Endothelial cell of umbilical vein (primary cell): Measurements from ENCODE around the gene PPP2R3B. TPM values are rescaled to one million over a fixed set of nuclear protein-coding genes. Genes with fewer than 3 reads are reported as not detected.

Source experiments
- BruUV-seq: library from RNA; stranded (reverse); fragments of 400-500 nt; replicated peaks from 2 replicates; lab custom pipeline; 2021; lab: Mats Ljungman, UMichigan
- CTCF ChIA-PET: fragments of 300-600, 350-600 bp; sonication (Branson Sonifier 250); formaldehyde crosslinking; loops from one replicate; lab custom pipeline; 2021; ENCODE audit warnings: antibody characterized with exemption, inconsistent platforms; lab: Charles Lee
- POLR2A ChIA-PET: fragments of 300-600, 350-600 bp; sonication (Branson Sonifier 250); formaldehyde crosslinking; loops from one replicate; lab custom pipeline; 2021; ENCODE audit warnings: antibody characterized with exemption, inconsistent platforms; lab: Charles Lee
- DNase-seq: peaks from one replicate; pipeline ENCODE4 v3.0.0-alpha.2; 2011; ENCODE audit warnings: low read depth, low spot score
- FAIRE-seq: peaks from 2 replicates; lab custom pipeline; 2011; peaks lifted over from hg19 to GRCh38; lab: Jason Lieb, UNC
- H2AFZ ChIP-seq: 2 replicates; pipeline ENCODE4 v1.6.0; 2012; ENCODE audit warnings: low read depth, low read length, control low read depth, inconsistent platforms
- H3K27ac ChIP-seq: 2 replicates; pipeline ENCODE4 v1.5.1; 2011; ENCODE audit warnings: low read depth, mild to moderate bottlenecking, control low read depth, low read length, moderate library complexity; ENCODE audit not compliant: insufficient read depth
- H3K27me3 ChIP-seq, 2 experiments: 2 replicates each; pipeline versions ENCODE4 v1.6.0 to v1.6.1; 2011; ENCODE audit warnings: low read length in 2 of 2, mixed read lengths in 1 of 2; ENCODE audit not compliant: control insufficient read depth in 2 of 2, insufficient read depth in 2 of 2
- H3K36me3 ChIP-seq, 2 experiments: 2 replicates in 1 of 2; 3 replicates in 1 of 2; pipeline ENCODE4 v1.5.1; 2011; ENCODE audit warnings: low read length in 2 of 2, mild to moderate bottlenecking in 1 of 2, moderate library complexity in 1 of 2; ENCODE audit not compliant: control insufficient read depth in 2 of 2, insufficient read depth in 2 of 2; ENCODE audit errors: extremely low read depth in 1 of 2
- H3K4me1 ChIP-seq: 3 replicates; pipeline ENCODE4 v1.5.1; 2011; ENCODE audit warnings: mild to moderate bottlenecking, low read length; ENCODE audit not compliant: control insufficient read depth, insufficient read depth; ENCODE audit errors: extremely low read depth
- H3K4me2 ChIP-seq: 2 replicates; pipeline ENCODE4 v1.6.1; 2011; ENCODE audit warnings: low read length, control low read depth, mixed read lengths; ENCODE audit not compliant: insufficient read depth
- H3K4me3 ChIP-seq, 3 experiments: fragments of 200-600 bp in 1 of 3; sonication (generic), shearing (Covaris generic) in 1 of 3; replicated peaks in 1 of 3; 2 replicates each; pipeline ENCODE4 v1.5.1; 2011 to 2016; ENCODE audit warnings: control low read depth in 3 of 3, low read length in 3 of 3, mild to moderate bottlenecking in 2 of 3, inconsistent platforms in 1 of 3, low read depth in 1 of 3, moderate library complexity in 1 of 3; ENCODE audit not compliant: insufficient read depth in 1 of 3
- H3K79me2 ChIP-seq: 2 replicates; pipeline ENCODE4 v1.6.0; 2012; ENCODE audit warnings: low read length, inconsistent platforms; ENCODE audit not compliant: control insufficient read depth, insufficient read depth
- H3K9ac ChIP-seq: replicated peaks from 2 replicates; pipeline ENCODE3; 2011; ENCODE audit warnings: low read length, control low read depth; ENCODE audit not compliant: insufficient read depth; ENCODE audit errors: extremely low read depth
- H3K9me1 ChIP-seq: replicated peaks from 3 replicates; pipeline ENCODE4 v1.6.0; 2011; ENCODE audit warnings: mild to moderate bottlenecking, low read length; ENCODE audit not compliant: control insufficient read depth, insufficient read depth; ENCODE audit errors: extremely low read depth
- H3K9me3 ChIP-seq: replicated peaks from 2 replicates; pipeline ENCODE4 v1.5.1; 2012; ENCODE audit warnings: low read length, inconsistent platforms; ENCODE audit not compliant: control insufficient read depth, insufficient read depth
- H4K20me1 ChIP-seq: replicated peaks from 2 replicates; pipeline ENCODE3; 2011; ENCODE audit warnings: mild to moderate bottlenecking, low read length; ENCODE audit not compliant: control insufficient read depth, insufficient read depth; ENCODE audit errors: extremely low read depth
- CTCF ChIP-seq, 2 donors: IDR thresholded peaks; 1 replicate in 1 of 2; 2 replicates in 1 of 2; pipeline ENCODE4 v1.5.1; 2011; ENCODE audit warnings: low read length in 2 of 2, mild to moderate bottlenecking in 2 of 2, moderate library complexity in 2 of 2, control low read depth in 1 of 2, inconsistent platforms in 1 of 2, low read depth in 1 of 2; ENCODE audit not compliant: insufficient read depth in 1 of 2; ENCODE audit errors: extremely low read depth in 1 of 2
- EZH2 ChIP-seq: IDR thresholded peaks from 2 replicates; pipeline ENCODE4 v1.6.1; 2012; ENCODE audit warnings: borderline replicate concordance, low read depth, mild to moderate bottlenecking, moderate library complexity, low read length, inconsistent platforms; ENCODE audit not compliant: severe bottlenecking
- FOS ChIP-seq: IDR thresholded peaks from 2 replicates; pipeline ENCODE4 v1.6.1; 2011; ENCODE audit warnings: mild to moderate bottlenecking, low read length, moderate library complexity, borderline replicate concordance; ENCODE audit not compliant: insufficient read depth
- GATA2 ChIP-seq: IDR thresholded peaks from 2 replicates; pipeline ENCODE4 v1.7.0; 2011; ENCODE audit warnings: low read depth, mild to moderate bottlenecking, moderate library complexity, mixed read lengths, low read length; ENCODE audit not compliant: insufficient read length, insufficient read depth
- JUN ChIP-seq: IDR thresholded peaks from 2 replicates; pipeline ENCODE4 v1.6.1; 2011; ENCODE audit warnings: borderline replicate concordance, low read depth; ENCODE audit not compliant: insufficient read length, insufficient read depth
- MYC ChIP-seq: IDR thresholded peaks from one replicate; pipeline ENCODE4 v1.6.1; 2011; ENCODE audit warnings: mild to moderate bottlenecking, low read depth, low read length
- POLR2A ChIP-seq: IDR thresholded peaks from 2 replicates; pipeline ENCODE4 v1.6.1; 2012; ENCODE audit warnings: low read depth, mild to moderate bottlenecking, control low read depth, low read length
- POLR2AphosphoS5 ChIP-seq: IDR thresholded peaks from 2 replicates; pipeline ENCODE4 v1.6.1; 2012; ENCODE audit warnings: low read depth, mild to moderate bottlenecking, control low read depth, low read length, moderate library complexity; ENCODE audit not compliant: insufficient read depth
- dilution Hi-C: fragments of 300-500 bp; cut with MboI; formaldehyde crosslinking; loops from one replicate; pipeline ENCODE4 v1.15.0; 2019; ENCODE audit warnings: low sequenced_read_pairs; ENCODE audit not compliant: extremely low pct_ligation_motif_present
- intact Hi-C: fragments of 100-400 bp; cut with micrococcal nuclease; formaldehyde crosslinking; loops from one replicate; pipeline ENCODE4 v1.10.0; 2022
- polyA plus RNA-seq, 4 experiments: library from polyadenylated mRNA; depleted of rRNA in 3 of 4; stranded (reverse) in 3 of 4; unstranded in 1 of 4; fragments of >200 nt; gene quantifications; 2 replicates each; pipeline versions ENCODE4 v1.2.1 to v1.2.3, GENCODE V29; 2011 to 2012; ENCODE audit warnings: missing spikeins in 1 of 4
- total RNA-seq: library from RNA; stranded (reverse); gene quantifications from 2 replicates; pipeline ENCODE4 v1.2.3, GENCODE V29; 2021
- TF ChIP-seq, protein P1 (sequence below): IDR thresholded peaks from 2 replicates; pipeline ENCODE4 v1.6.1; 2011; ENCODE audit not compliant: insufficient read depth, insufficient read length

Gene PPP2R3B
- total and polyA plus RNA-seq, 2 donors (not counting 3 experiments of a cell fraction or from before 2014, with no cell fraction given) = 19.1 to 33.6 TPM

DNA sequence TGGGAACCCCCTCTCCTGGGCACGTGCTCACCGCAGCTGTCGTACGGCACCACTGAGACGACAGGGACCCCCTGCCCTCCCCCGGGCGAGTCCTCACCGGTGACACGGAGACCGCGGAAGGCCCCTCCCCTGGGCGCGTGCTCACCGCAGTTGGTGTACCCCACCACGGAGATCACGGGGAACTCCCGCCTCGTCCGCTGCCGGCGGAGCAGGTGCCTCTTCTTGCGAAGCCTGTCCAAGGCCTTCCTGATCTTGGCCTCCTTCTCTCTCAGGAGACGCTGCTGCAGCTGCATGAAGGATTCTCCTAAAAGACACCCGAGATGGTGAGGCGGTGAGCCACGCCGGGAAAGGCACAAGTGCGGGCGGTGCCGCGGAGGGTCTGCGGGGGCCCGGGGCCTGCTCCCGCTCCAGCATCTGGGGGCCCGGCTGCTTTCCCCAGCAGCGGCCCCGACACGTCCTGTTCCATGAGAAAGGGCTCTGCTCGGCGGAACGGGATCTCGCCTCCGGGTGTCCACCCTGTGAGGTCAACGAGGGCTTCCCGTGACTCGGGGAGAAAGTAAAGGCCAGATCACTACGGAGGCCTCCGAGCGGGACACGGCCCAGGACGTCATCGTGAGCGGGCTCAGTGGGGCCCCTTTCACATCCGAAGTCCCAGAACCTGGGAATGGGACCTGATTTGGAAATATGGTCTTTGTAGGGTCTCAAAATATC, 73.9 kb downstream of the PPP2R3B start:
- dilution Hi-C loops (no loop called here), intact Hi-C loops (no loop called here)
- Histone ChIP-seq H3K4me1 (no peaks in the 10 kb centered on the region), H3K4me3 (no peak overlapping the region), H3K27ac (no peak overlapping the region), H3K79me2 (peaks cover 12% of the 10 kb centered on the region), H3K9me3 (no peaks in the 10 kb centered on the region), H3K27me3 (no peaks in the 10 kb centered on the region), H4K20me1 (no peaks in the 10 kb centered on the region), H3K4me2 (no peak overlapping the region), H3K9ac (no peak overlapping the region), H2AFZ (no peak overlapping the region), H3K9me1 (no peaks in the 10 kb centered on the region), H3K36me3 (peaks cover 7 to 22% of the 10 kb centered on the region in 2 experiments)
- no TSS peak for BruUV-seq
- ChIA-PET POLR2A (no interaction called here), CTCF (no interaction called here)
- FAIRE-seq (no peak), DNase-seq (no peak)
- no peak for TF ChIP-seq JUN

- no peaks in the 10 kb centered on the region for H3K9me1 ChIP-seq
- no peaks in the 10 kb centered on the region for H4K20me1 ChIP-seq
- H2AFZ ChIP-seq = no peak overlapping the region
- H3K4me1 ChIP-seq = no peaks in the 10 kb centered on the region
- no peak overlapping the region for H3K4me2 ChIP-seq
- no peak for TF ChIP-seq POLR2A
- TF ChIP-seq FOS = no peak
- TF ChIP-seq MYC = no peak
- TF ChIP-seq CTCF (IDR thresholded peaks at IDR 0.05; ENCODE audit: extremely low read depth in 1 of 2, insufficient read depth in 1 of 2, low read depth in 1 of 2, low read length in 2 of 2) = no peak
- TF ChIP-seq, protein P1, sequence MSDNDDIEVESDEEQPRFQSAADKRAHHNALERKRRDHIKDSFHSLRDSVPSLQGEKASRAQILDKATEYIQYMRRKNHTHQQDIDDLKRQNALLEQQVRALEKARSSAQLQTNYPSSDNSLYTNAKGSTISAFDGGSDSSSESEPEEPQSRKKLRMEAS = no peak
- TF ChIP-seq POLR2AphosphoS5 = no peak
- TF ChIP-seq JUN = no peak
- no peak for TF ChIP-seq EZH2
- TF ChIP-seq GATA2 = no peak
- FAIRE-seq = no peak
- POLR2A ChIA-PET = no interaction called here
- CTCF ChIA-PET = no interaction called here
- H3K36me3 ChIP-seq = peaks cover 15 to 31% of the 10 kb centered on the region in 2 experiments
- peaks cover 4% of the 10 kb centered on the region for H3K79me2 ChIP-seq
- TSS peak; percentile 12 for BruUV-seq
- intact Hi-C loops (no loop called here), dilution Hi-C loops (no loop called here)
- H3K9me3 ChIP-seq = no peaks in the 10 kb centered on the region
- DNase-seq = no peak
- no peaks in the 10 kb centered on the region for H3K27me3 ChIP-seq
- H3K9ac ChIP-seq = no peak overlapping the region
- no peak overlapping the region for H3K4me3 ChIP-seq
- no peak overlapping the region for H3K27ac ChIP-seq
Observed at GRCh38 chrX:311156-312129, 75.3 kb downstream of the PPP2R3B start.
